Mesenchymal stem cell (in vitro differentiated cells and primary cell): Measurements from ENCODE around the gene CSNK1D.
"Not testable (repeated sequence)": the region's sequence is repeated elsewhere in the genome, so short reads cannot be mapped to it uniquely, and the experiment has no call there.

ENCODE experiments used
- DNase-seq: peaks from one replicate; pipeline ENCODE4 v3.0.0-alpha.2; 2013
- H2AFZ ChIP-seq: one replicate; pipeline ENCODE4 v1.6.1; 2013; ENCODE audit warnings: low read depth, mild to moderate bottlenecking, control low read depth, inconsistent platforms, low read length, moderate library complexity
- H2AK5ac ChIP-seq: 2 replicates; pipeline ENCODE4 v1.6.1; 2013; ENCODE audit warnings: low read length, moderate library complexity, mild to moderate bottlenecking, inconsistent platforms; ENCODE audit not compliant: severe bottlenecking
- H2BK120ac ChIP-seq: one replicate; pipeline ENCODE4 v1.6.1; 2013; ENCODE audit warnings: low read depth, mild to moderate bottlenecking, inconsistent platforms, low read length, moderate library complexity
- H2BK12ac ChIP-seq, 2 experiments: one replicate each; pipeline ENCODE4 v1.6.1; 2013; ENCODE audit warnings: inconsistent platforms in 2 of 2, low read length in 2 of 2, mild to moderate bottlenecking in 2 of 2, moderate library complexity in 2 of 2, control low read depth in 1 of 2
- H2BK15ac ChIP-seq: one replicate; pipeline ENCODE4 v1.6.1; 2013; ENCODE audit warnings: mild to moderate bottlenecking, low read depth, inconsistent platforms; ENCODE audit not compliant: poor library complexity, severe bottlenecking
- H2BK5ac ChIP-seq: 2 replicates; pipeline ENCODE4 v1.6.1; 2013; ENCODE audit warnings: low read depth, mild to moderate bottlenecking, low read length, control low read depth, inconsistent platforms; ENCODE audit not compliant: poor library complexity, severe bottlenecking
- H3K14ac ChIP-seq, 2 experiments: one replicate each; pipeline ENCODE4 v1.6.1; 2013; ENCODE audit warnings: inconsistent platforms in 2 of 2, low read length in 2 of 2, control low read depth in 1 of 2, mild to moderate bottlenecking in 1 of 2, moderate library complexity in 1 of 2
- H3K18ac ChIP-seq, 2 experiments: one replicate each; pipeline ENCODE4 v1.6.1; 2013; ENCODE audit warnings: inconsistent platforms in 2 of 2, low read length in 2 of 2, control low read depth in 1 of 2, low read depth in 1 of 2, mild to moderate bottlenecking in 1 of 2
- H3K23ac ChIP-seq, 2 experiments: one replicate each; pipeline ENCODE4 v1.6.1; 2013; ENCODE audit warnings: inconsistent platforms in 2 of 2, low read length in 2 of 2, mild to moderate bottlenecking in 2 of 2, moderate library complexity in 2 of 2, control low read depth in 1 of 2
- H3K27ac ChIP-seq: 2 replicates; pipeline ENCODE4 v1.5.1; 2013; ENCODE audit warnings: mild to moderate bottlenecking, moderate library complexity, low read length, control low read depth, inconsistent platforms; ENCODE audit not compliant: poor library complexity, severe bottlenecking
- H3K27me3 ChIP-seq, 2 experiments: 2 replicates each; pipeline versions ENCODE4 v1.6.1 to v1.7.0; 2013; ENCODE audit warnings: low read length in 2 of 2, mild to moderate bottlenecking in 2 of 2, moderate library complexity in 2 of 2, control low read depth in 1 of 2, inconsistent platforms in 1 of 2; ENCODE audit not compliant: control insufficient read depth in 1 of 2, insufficient read depth in 1 of 2
- H3K36me3 ChIP-seq, 2 experiments: 2 replicates each; pipeline versions ENCODE4 v1.6.1 to v1.7.0; 2013; ENCODE audit warnings: low read length in 2 of 2, control low read depth in 1 of 2, inconsistent platforms in 1 of 2, low read depth in 1 of 2, mild to moderate bottlenecking in 1 of 2; ENCODE audit not compliant: insufficient read depth in 2 of 2, control insufficient read depth in 1 of 2
- H3K4ac ChIP-seq, 2 experiments: one replicate each; pipeline ENCODE4 v1.6.1; 2013; ENCODE audit warnings: inconsistent platforms in 2 of 2, low read length in 2 of 2, mild to moderate bottlenecking in 2 of 2, moderate library complexity in 2 of 2, control low read depth in 1 of 2, low read depth in 1 of 2
- H3K4me1 ChIP-seq: 2 replicates; pipeline ENCODE4 v1.6.1; 2013; ENCODE audit warnings: low read depth, low read length, control low read depth; ENCODE audit not compliant: control insufficient read depth, insufficient read depth
- H3K4me2 ChIP-seq: 2 replicates; pipeline ENCODE4 v1.6.1; 2013; ENCODE audit warnings: low read length, mild to moderate bottlenecking, inconsistent platforms; ENCODE audit not compliant: poor library complexity, severe bottlenecking
- H3K4me3 ChIP-seq, 2 experiments: 2 replicates each; pipeline versions ENCODE4 v1.5.1 to v1.7.0; 2013; ENCODE audit warnings: low read length in 2 of 2, mild to moderate bottlenecking in 2 of 2, control low read depth in 1 of 2, low read depth in 1 of 2; ENCODE audit not compliant: insufficient read depth in 1 of 2
- H3K79me1 ChIP-seq: replicated peaks from 2 replicates; pipeline ENCODE4 v1.6.1; 2013; ENCODE audit warnings: mild to moderate bottlenecking, control low read depth, low read length, inconsistent platforms; ENCODE audit not compliant: poor library complexity, severe bottlenecking
- H3K9ac ChIP-seq: 2 replicates; pipeline ENCODE4 v1.7.0; 2013; ENCODE audit warnings: mild to moderate bottlenecking, low read length, moderate library complexity
- H3K9me3 ChIP-seq: 2 replicates; pipeline ENCODE4 v1.7.0; 2013; ENCODE audit warnings: mild to moderate bottlenecking, low read length; ENCODE audit not compliant: control insufficient read depth
- H4K8ac ChIP-seq: one replicate; pipeline ENCODE4 v1.6.1; 2013; ENCODE audit warnings: inconsistent platforms, mild to moderate bottlenecking, low read length, moderate library complexity
- H4K91ac ChIP-seq: one replicate; pipeline ENCODE4 v1.6.1; 2013; ENCODE audit warnings: mild to moderate bottlenecking, low read length, inconsistent platforms
- WGBS: methylation state at CpG from one replicate; pipeline ENCODE4 v1.1.7; 2013; ENCODE audit warnings: mixed read lengths; 5-methylcytosine and 5-hydroxymethylcytosine counted together

CSNK1D gene

GRCh38 chr17:82210655-82211054 is 62.8 kb downstream of the CSNK1D start:
- not testable (repeated sequence) for H3K9ac ChIP-seq, H2BK120ac ChIP-seq, H2BK12ac ChIP-seq, H3K23ac ChIP-seq, H3K27ac ChIP-seq, H3K4ac ChIP-seq, H4K8ac ChIP-seq, H3K27me3 ChIP-seq, H2AFZ ChIP-seq, H3K4me2 ChIP-seq, H4K91ac ChIP-seq, H2BK15ac ChIP-seq, H3K36me3 ChIP-seq, H3K9me3 ChIP-seq, H3K14ac ChIP-seq, DNase-seq, H3K18ac ChIP-seq, H3K4me3 ChIP-seq, H2AK5ac ChIP-seq, H2BK5ac ChIP-seq
- peaks cover 27% of the 10 kb centered on the region for H3K4me1 ChIP-seq
- H3K79me1 ChIP-seq, result peaks cover 19% of the 10 kb centered on the region
- 95% methylated on average over 4 of the region's 11 CpGs for whole genome bisulfite sequencing

DNA sequence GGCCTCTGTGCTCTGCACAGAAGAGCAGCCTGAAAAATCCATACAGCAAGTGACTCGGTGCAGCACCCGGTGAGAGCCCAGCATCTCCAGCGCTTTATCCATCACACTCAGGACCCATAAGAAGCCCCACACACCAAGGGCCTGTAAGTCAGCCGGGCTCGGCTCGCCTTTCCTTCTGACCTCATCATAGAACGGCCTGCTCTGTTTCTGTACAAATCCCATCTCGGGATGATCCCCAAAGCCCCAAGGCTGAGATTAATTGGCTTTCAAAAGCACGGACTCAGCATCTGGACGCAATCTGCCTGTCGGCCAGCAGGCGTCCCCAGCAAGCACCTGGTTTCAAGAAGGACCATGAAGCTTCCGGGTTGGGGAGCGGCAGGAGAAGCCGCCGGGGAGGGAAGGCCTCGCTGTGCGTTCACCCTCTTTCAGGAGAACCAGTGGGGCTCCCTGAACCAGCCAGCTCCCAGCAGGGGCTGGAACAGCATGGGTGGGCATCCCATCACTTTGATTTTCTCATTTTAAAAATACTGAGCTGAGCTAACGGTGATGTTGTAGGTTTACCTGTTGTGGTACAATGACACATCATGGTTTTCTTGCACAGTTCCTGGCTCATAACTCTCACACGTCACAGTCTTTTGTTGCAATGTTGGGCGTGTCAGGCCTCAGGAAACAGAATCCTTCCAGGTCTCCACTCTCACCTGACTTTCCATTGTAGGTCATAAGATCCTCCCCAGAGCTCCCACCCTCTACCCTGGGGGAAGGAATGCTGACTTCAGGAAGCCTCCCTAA is 67.6 kb downstream of the CSNK1D start:
- H2BK5ac ChIP-seq, result no peak overlapping the region
- no peaks in the 10 kb centered on the region for H3K27me3 ChIP-seq
- peak overlapping the region in 1 of 2 experiments; percentile 54 for H3K4ac ChIP-seq
- peak overlapping the region; percentile 28 to 76 for H3K18ac ChIP-seq
- peak; percentile 89 for DNase-seq
- peak overlapping the region; percentile 88 for H3K9ac ChIP-seq
- peak overlapping the region; percentile 9 for H3K27ac ChIP-seq
- H3K4me3 ChIP-seq, result peak overlapping the region in 1 of 2 experiments; percentile 52
- H2BK120ac ChIP-seq, result no peak overlapping the region
- H3K36me3 ChIP-seq, result peaks cover 9 to 13% of the 10 kb centered on the region in 2 experiments
- H3K14ac ChIP-seq, result peak overlapping the region in 1 of 2 experiments; percentile 67
- H2BK15ac ChIP-seq, result no peak overlapping the region
- H4K8ac ChIP-seq, result peak overlapping the region; percentile 41
- peak overlapping the region; percentile 10 for H2AK5ac ChIP-seq
- H3K4me2 ChIP-seq, result peak overlapping the region; percentile 18
- peak overlapping the region; percentile 40 for H4K91ac ChIP-seq
- peaks cover 27% of the 10 kb centered on the region for H3K4me1 ChIP-seq
- WGBS, result 29% methylated on average over 21 of the region's 21 CpGs
- no peak overlapping the region for H3K23ac ChIP-seq
- H2BK12ac ChIP-seq, result peak overlapping the region in 1 of 2 experiments; percentile 47
- H3K9me3 ChIP-seq, result no peaks in the 10 kb centered on the region
- H3K79me1 ChIP-seq, result peaks cover 22% of the 10 kb centered on the region
- H2AFZ ChIP-seq, result peak overlapping the region; percentile 75

GRCh38 chr17:82204831-82205719 is 68.4 kb downstream of the CSNK1D start:
- Histone ChIP-seq H2BK5ac (no peak overlapping the region), H2AK5ac (no peak overlapping the region), H2BK120ac (no peak overlapping the region), H2BK15ac (no peak overlapping the region), H2AFZ (no peak overlapping the region), H3K23ac (no peak overlapping the region), H3K36me3 (peaks cover 14 to 15% of the 10 kb centered on the region in 2 experiments), H4K8ac (no peak overlapping the region), H3K27ac (peak overlapping the region; percentile 9), H3K4ac (peak overlapping the region; percentile 47 to 63), H3K4me2 (no peak overlapping the region), H3K9ac (peak overlapping the region; percentile 88), H3K79me1 (peaks cover 22% of the 10 kb centered on the region), H3K14ac (peak overlapping the region in 1 of 2 experiments; percentile 67), H4K91ac (peak overlapping the region; percentile 40), H3K18ac (peak overlapping the region; percentile 7 to 75), H3K27me3 (no peaks in the 10 kb centered on the region), H3K4me3 (peak overlapping the region in 1 of 2 experiments; percentile 52), H2BK12ac (peak overlapping the region; percentile 20 to 75), H3K9me3 (no peaks in the 10 kb centered on the region), H3K4me1 (peaks cover 27% of the 10 kb centered on the region)
- WGBS, result 68% methylated on average over 25 of the region's 25 CpGs
- peak; percentile 84 for DNase-seq

DNA sequence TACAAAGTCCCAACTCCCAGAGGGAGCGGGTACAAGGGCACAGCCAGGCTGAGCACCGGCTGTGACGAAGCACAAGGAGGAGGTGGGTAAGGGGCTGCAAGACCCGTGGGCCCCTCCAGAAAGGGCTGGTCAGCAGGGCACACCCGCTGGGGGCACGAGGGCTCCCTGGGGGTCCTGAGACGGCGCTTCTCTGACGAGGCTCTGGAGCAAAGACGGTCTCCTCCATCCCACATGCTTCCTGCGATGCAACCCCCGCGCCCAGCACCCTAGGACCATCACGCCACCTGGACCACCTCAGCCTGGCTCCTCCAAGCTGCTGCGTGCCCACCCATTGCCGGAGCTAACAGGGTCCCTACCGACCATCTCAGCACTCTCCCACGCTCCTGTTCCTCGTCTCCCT is 69.6 kb downstream of the CSNK1D start:
- Histone ChIP-seq H3K18ac (peak overlapping the region in 1 of 2 experiments; percentile 30), H3K9ac (no peak overlapping the region), H2AFZ (no peak overlapping the region), H2BK120ac (no peak overlapping the region), H3K4me1 (peaks cover 27% of the 10 kb centered on the region), H3K9me3 (no peaks in the 10 kb centered on the region), H2BK5ac (no peak overlapping the region), H3K4me2 (no peak overlapping the region), H3K27ac (no peak overlapping the region), H3K27me3 (no peaks in the 10 kb centered on the region), H3K4ac (peak overlapping the region in 1 of 2 experiments; percentile 53), H2BK15ac (peak overlapping the region; percentile 21), H4K91ac (peak overlapping the region; percentile 84), H3K4me3 (no peak overlapping the region), H3K14ac (no peak overlapping the region), H2BK12ac (no peak overlapping the region), H3K79me1 (peaks cover 19% of the 10 kb centered on the region), H3K23ac (no peak overlapping the region), H3K36me3 (peaks cover 21 to 23% of the 10 kb centered on the region in 2 experiments), H4K8ac (no peak overlapping the region), H2AK5ac (peak overlapping the region; percentile 35)
- DNase-seq, result no peak
- 94% methylated on average over 19 of the region's 19 CpGs for WGBS
